Airway epithelial cell (primary cell): Measurements from ENCODE around the gene SENP7. TPM values are rescaled to one million over a fixed set of nuclear protein-coding genes. Genes with fewer than 3 reads are reported as not detected.

Source experiments
- total RNA-seq: library from RNA; depleted of rRNA; stranded (reverse); fragments of >200 nt; gene quantifications from 2 replicates; pipeline ENCODE4 v1.2.3, GENCODE V29; 2015

Gene SENP7
- total RNA-seq = 4.7 and 5.0 TPM in 2 replicates

GRCh38 chr3:101512646-101513418, at the start of gene SENP7:
Gene SENP7 (minus strand): TSS chr3:101513212. CDS start chr3:101513130, 82 bp downstream.

GRCh38 chr3:101561630-101562328, 48.8 kb upstream of the SENP7 start, which contains the start of gene TRMT10C:
Gene TRMT10C (plus strand): TSS chr3:101561868. CDS start chr3:101564782, 2,914 bp downstream.

GRCh38 chr3:101320475-101320874, 192.5 kb downstream of the SENP7 start, which contains the start of gene IMPG2:
Gene IMPG2 (minus strand): TSS chr3:101320575. CDS start chr3:101320372, 203 bp downstream.

Other genes with a start within 250 kb of the SENP7 start
- 0.05 and 0.07 TPM in 2 replicates for gene IMPG2, start 192.6 kb downstream of the SENP7 start, total RNA-seq
- 31.8 and 35.2 TPM in 2 replicates for gene TRMT10C, start 48.7 kb upstream of the SENP7 start, total RNA-seq
- 55.0 and 61.0 TPM in 2 replicates for gene PCNP, start 61.0 kb upstream of the SENP7 start, total RNA-seq
- 15.1 and 17.6 TPM in 2 replicates for gene ZBTB11, start 163.9 kb upstream of the SENP7 start, total RNA-seq
- gene RPL24, start 173.5 kb upstream of the SENP7 start, total RNA-seq = 1,993 and 2,310 TPM in 2 replicates
- gene CEP97, start 211.4 kb upstream of the SENP7 start, total RNA-seq = 5.9 and 7.4 TPM in 2 replicates